Measurements from ENCODE around the gene ERGIC1.

Gene ERGIC1

GRCh38 chr5:172898218-172898842 is 64.3 kb downstream of the ERGIC1 start:
- in situ Hi-C loops (cut with HindIII; ENCODE audit: low sequenced_read_pairs): no loop called here

GRCh38 chr5:172898843-172899369 is 64.9 kb downstream of the ERGIC1 start:
- in situ Hi-C loops (cut with HindIII; ENCODE audit: low sequenced_read_pairs): no loop called here

DNA sequence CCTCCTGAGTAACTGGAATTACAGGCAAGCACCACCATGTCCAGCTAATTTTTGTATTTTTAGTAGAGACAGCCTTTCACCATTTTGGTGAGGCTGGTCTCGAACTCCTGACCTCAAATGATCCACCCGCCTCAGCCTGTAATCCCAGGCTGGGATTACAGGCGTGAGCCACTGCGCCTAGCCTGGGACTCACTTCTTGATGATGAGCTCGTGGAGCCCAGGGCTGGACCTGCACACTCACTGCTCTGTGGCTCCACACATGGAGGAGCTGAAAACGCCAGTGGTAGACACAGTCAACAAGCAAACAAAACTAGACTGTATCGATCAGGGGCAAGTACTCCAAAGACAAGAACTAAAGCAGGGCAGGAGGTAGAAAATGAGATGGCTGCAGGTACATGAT is 65.4 kb downstream of the ERGIC1 start:
- in situ Hi-C loops (cut with HindIII; ENCODE audit: low sequenced_read_pairs): no loop called here

DNA sequence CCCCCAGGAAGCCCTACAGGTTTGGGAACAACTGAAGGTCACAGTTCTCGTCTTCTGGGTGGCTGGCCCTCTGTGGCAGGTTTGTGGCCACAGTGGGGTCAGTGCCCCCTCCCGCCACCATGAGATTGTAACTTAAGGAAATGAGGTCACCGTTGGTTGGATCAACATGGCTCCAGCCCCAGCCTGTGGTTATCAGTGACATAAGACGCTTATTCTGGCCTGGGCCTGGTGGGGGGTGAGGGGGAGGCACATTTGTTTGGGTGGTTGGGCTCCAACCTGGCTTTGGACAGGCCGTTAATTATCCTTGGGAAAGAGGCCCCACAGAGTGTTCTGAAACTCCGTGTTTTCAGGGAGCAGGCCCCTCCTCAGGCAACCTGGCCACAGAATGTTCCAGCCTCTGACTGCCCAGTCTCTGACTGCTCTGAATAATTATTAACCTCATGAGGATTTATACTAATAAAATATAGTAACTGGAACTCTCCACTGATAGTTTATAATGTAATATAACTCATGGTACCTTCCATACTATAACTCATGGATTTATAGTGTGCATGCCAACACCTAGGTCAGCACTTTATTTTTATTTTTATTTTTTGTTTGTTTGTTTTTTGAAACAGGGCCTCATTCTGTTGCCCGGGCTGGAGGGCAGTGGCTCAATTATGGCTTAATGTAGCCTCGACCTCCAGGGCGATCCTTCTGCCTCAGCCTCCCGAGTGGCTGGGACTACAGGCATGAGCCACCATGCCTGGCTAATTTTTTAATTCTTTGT is 67.1 kb downstream of the ERGIC1 start:
- in situ Hi-C loops (cut with HindIII; ENCODE audit: low sequenced_read_pairs): loop anchor here (5.0 kb wide), 2 partner anchors 61 to 179 kb away; no protein-coding TSS in a partner anchor

GRCh38 chr5:172901788-172902496 is 67.9 kb downstream of the ERGIC1 start:
- in situ Hi-C loops (cut with HindIII; ENCODE audit: low sequenced_read_pairs): loop anchor here (5.0 kb wide), 2 partner anchors 60 to 180 kb away; no protein-coding TSS in a partner anchor

DNA sequence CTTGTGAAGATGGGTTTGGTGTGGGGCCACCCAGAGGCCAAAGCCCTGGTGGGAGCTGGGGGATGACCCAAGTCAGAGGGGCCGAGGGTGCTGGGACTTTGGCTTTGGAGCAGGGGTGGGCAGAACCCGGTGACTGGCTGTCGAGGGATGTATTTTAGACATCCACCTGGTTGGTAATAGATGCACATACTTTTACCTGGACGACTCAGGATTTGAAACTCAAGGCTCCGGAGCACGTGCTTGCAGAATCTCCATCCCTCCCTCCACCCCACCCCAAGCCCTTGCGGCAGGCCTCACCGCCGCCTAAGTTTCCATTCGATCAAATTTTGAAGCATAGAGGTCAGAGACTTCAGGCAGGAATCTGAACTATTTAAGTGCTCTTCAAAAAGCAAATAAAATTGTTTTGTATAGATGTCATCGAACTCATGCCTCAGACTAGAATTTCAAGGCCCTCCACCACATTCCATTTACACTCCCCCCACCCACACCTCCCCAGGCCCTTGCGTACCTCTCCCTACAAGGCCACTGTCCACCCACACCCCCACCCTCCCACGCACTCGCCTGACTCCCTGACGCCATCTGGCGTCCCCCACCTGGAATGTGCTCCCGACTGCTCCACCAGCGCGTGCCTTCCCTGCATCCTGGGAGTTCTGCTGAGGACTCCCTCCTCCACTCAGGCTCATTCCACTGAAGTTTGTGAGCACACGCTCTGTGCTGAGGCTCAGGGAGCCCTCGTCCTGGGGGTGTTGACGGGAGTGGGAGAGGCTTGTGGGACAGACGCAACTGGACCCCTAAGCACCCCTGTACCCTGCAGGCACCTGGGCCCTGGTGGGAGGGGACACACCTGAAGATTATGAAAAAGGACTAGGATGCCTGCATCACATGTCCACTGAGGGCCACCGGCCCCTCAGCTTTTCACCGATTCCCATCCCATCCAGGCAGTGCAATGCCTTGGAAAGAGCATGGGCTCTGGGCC is 68.7 kb downstream of the ERGIC1 start:
- in situ Hi-C loops (cut with HindIII; ENCODE audit: low sequenced_read_pairs): loop anchor here (5.0 kb wide), 2 partner anchors 60 to 180 kb away; no protein-coding TSS in a partner anchor

- in situ Hi-C loops (cut with HindIII; ENCODE audit: low sequenced_read_pairs): loop anchor here (5.0 kb wide), 2 partner anchors 59 to 181 kb away; no protein-coding TSS in a partner anchor
Observed at GRCh38 chr5:172903790-172904189, 69.7 kb downstream of the ERGIC1 start.

DNA sequence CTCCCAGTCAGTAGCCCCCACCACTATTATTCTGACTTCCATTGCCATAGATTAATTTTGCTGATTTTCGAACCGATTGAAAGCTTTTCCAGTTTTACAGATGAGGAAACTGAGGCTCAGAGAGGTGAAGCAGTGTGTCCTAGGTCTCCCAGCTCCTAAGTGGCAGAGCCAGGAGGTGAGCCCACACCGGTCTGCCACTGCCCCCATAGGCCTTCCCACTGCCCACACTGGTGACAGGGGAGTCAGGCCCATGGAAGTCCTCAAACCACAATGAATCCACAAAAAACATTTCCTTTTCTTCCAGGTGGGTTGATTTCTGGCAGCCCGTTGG is 70.2 kb downstream of the ERGIC1 start:
- in situ Hi-C loops (cut with HindIII; ENCODE audit: low sequenced_read_pairs): loop anchor here (5.0 kb wide), 2 partner anchors 58 to 182 kb away; no protein-coding TSS in a partner anchor

- in situ Hi-C loops (cut with HindIII; ENCODE audit: low sequenced_read_pairs): loop anchor here (5.0 kb wide), 2 partner anchors 58 to 182 kb away; no protein-coding TSS in a partner anchor
Observed at GRCh38 chr5:172904643-172905345, 70.7 kb downstream of the ERGIC1 start.

GRCh38 chr5:172905346-172906140 is 71.5 kb downstream of the ERGIC1 start:
- in situ Hi-C loops (cut with HindIII; ENCODE audit: low sequenced_read_pairs): no loop called here

DNA sequence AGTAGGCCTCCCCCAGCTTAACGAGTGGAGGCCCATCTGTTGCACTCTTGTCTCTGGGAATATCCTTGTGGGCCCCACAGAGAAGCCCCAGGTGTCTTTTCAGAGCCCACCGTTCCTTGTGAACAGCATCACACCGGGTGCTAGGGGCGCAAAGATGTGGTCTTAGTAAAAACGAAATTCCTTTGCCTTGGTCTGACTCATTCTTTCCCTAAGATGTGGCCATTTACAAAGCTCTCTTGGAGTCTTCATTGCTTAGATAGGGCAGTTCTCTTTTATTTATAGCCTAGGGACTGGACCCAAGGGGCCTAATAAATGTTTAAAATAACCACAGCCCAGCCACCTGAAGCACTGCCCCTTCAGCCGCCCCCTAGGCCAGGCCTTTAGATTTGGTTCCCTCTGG is 72.4 kb downstream of the ERGIC1 start:
- in situ Hi-C loops (cut with HindIII; ENCODE audit: low sequenced_read_pairs): no loop called here

- in situ Hi-C loops (cut with HindIII; ENCODE audit: low sequenced_read_pairs): no loop called here
Observed at GRCh38 chr5:172906888-172907287, 72.8 kb downstream of the ERGIC1 start.

GRCh38 chr5:172907657-172908056 is 73.6 kb downstream of the ERGIC1 start:
- in situ Hi-C loops (cut with HindIII; ENCODE audit: low sequenced_read_pairs): no loop called here

DNA sequence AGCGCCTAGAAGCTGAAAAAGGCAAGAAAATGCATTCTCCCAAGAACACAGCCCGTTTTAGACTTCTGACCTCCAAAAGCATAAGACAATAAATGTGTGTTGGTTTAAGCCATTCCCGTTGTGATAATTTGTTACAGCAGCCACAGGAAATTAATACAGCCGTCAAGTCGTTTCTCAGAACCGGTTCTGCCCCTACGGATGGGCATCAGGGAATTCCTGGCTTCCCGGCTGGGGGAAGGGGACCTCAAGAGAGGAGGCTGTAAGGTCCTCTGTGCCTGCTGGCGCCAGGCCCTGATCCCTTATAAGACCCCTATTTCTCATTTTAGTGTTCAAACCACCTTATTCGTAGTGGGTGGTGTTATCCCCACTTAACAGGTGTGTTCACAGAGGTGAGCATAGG is 74.6 kb downstream of the ERGIC1 start:
- in situ Hi-C loops (cut with HindIII; ENCODE audit: low sequenced_read_pairs): no loop called here

DNA sequence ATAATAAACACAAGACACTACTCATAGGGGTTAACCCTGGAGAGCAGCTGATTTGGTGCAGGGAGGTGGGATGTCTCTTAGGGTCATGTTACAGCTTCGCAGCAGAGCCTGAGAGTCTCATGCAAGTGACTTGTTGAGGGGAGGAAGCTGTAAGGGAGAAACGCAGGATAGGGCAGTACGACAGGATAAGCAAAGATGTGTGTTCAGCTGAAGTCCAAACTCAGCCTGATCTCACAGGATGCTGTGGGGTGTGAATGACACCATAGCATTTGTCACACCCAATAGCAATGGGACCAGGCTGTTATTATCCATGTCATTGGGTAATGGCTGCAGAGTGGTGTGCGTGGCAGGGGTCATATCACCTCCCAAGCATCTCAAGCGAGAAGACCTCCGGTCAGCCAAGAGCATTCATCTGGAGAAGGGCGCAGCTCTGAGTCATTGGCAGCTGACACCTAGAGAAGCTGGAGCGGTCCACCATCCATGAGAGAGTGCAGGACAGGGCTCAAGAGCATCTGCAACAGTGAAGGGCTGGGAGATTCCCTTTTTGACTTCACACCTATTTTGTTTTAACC is 76.0 kb downstream of the ERGIC1 start:
- in situ Hi-C loops (cut with HindIII; ENCODE audit: low sequenced_read_pairs): no loop called here

DNA sequence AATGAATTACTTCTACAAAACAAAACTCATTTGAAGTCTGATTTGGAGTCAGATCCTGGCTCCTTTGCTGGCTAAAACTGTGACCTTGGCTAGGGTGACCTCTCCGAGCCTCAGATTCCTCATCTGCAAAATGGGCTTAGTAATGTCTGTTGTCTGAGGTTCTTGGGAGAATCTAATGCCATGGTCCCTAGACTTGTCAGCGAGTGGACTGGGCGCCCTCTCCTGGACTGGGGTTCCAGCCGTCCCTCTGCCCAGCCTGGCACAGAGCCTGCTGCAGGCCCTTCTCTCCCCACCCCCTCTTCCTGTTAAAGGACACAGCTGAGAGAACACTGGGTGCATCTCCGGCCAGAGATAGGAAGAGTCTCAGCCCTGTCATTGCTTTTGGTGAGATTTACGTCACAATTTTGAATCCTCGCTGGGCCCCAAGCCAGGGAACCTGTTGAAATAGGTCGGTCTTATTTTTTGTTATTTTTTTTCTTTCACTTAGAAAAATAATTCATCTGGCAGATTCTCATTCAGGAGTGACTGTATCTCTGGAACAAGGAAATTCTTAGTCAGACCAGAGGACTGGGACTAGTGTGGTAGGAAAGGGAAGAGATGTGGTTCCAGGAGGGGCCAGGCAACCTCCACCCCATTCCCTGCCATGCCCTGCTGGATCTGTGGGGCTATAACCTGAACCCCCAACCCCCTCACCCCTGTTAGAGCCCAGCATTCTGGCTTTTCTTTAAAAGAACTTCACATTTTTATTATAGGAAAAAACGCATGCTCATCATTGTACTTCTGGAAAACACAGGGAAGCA is 77.0 kb downstream of the ERGIC1 start:
- in situ Hi-C loops (cut with HindIII; ENCODE audit: low sequenced_read_pairs): no loop called here

- in situ Hi-C loops (cut with HindIII; ENCODE audit: low sequenced_read_pairs): no loop called here
Observed at GRCh38 chr5:172911628-172911880, 77.5 kb downstream of the ERGIC1 start.

DNA sequence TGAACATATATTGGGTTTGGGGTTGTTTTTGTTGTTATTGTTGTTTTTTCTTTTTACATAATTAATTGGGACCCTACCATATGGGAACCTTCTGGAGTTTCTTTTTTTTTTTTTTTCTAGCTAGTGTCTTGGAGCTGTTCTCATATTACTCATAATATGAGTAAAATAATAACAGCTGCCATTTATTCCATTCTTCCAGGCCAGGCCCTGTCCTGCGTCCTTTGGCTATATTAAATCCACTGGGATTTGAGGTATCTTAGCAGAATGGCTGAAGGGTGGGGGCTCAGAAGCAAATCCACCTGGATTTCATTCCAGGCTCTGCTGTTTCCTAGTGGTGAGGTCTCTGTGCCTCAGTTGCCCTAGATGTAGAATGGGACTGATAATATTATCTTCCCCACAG is 77.9 kb downstream of the ERGIC1 start:
- in situ Hi-C loops (cut with HindIII; ENCODE audit: low sequenced_read_pairs): no loop called here
